SK-N-SH treated with all-trans-retinoic acid at 6 μM for 48 hours (cell line): ENCODE measurements around the gene FIGN.

Source experiments
- ATAC-seq: fragments of 200-7000 bp; cut with Tn5 transposase; 3 replicates; pipeline ENCODE4 v1.9.1; 2020; ENCODE audit warnings: mild to moderate bottlenecking, moderate library complexity
- BACH2 ChIP-seq: fragments of 250-450 bp; sonication (Bioruptor Pico); IDR thresholded peaks from 2 replicates; pipeline ENCODE4 v1.9.0; 2021; ENCODE audit warnings: mild to moderate bottlenecking, borderline replicate concordance
- CSDC2 ChIP-seq: fragments of 250-450 bp; sonication (Bioruptor Pico); IDR thresholded peaks from 2 replicates; pipeline ENCODE4 v1.5.0; 2020; ENCODE audit warnings: mild to moderate bottlenecking, moderate library complexity
- ISL1 ChIP-seq: fragments of 250-450 bp; sonication (Bioruptor Pico); IDR thresholded peaks from 2 replicates; pipeline ENCODE4 v2.1.2; 2022; ENCODE audit warnings: mild to moderate bottlenecking, moderate library complexity
- OSR1 ChIP-seq: fragments of 250-450 bp; sonication (Bioruptor Pico); IDR thresholded peaks from 2 replicates; pipeline ENCODE4 v1.8.0; 2022; ENCODE audit warnings: moderate library complexity, mild to moderate bottlenecking, inconsistent platforms
- PATZ1 ChIP-seq: fragments of 250-450 bp; sonication (Bioruptor Pico); IDR thresholded peaks from 2 replicates; pipeline ENCODE4 v1.8.0; 2020; ENCODE audit warnings: mild to moderate bottlenecking, moderate library complexity, borderline replicate concordance
- POU6F1 ChIP-seq: fragments of 250-450 bp; sonication (Bioruptor Pico); IDR thresholded peaks from 2 replicates; pipeline ENCODE4 v1.8.0; 2021; ENCODE audit warnings: low read depth, mild to moderate bottlenecking, moderate library complexity, borderline replicate concordance
- PPARA ChIP-seq: fragments of 250-450 bp; sonication (Bioruptor Pico); IDR thresholded peaks from 2 replicates; pipeline ENCODE4 v1.5.0; 2020; ENCODE audit warnings: mild to moderate bottlenecking, borderline replicate concordance
- SNAI2 ChIP-seq: fragments of 250-450 bp; sonication (Bioruptor Pico); IDR thresholded peaks from 2 replicates; pipeline ENCODE4 v1.5.0; 2020; ENCODE audit warnings: mild to moderate bottlenecking, moderate library complexity
- TCF4 ChIP-seq: fragments of 250-450 bp; sonication (Bioruptor Pico); IDR thresholded peaks from 2 replicates; pipeline ENCODE4 v1.8.0; 2021; ENCODE audit warnings: mild to moderate bottlenecking, moderate library complexity, borderline replicate concordance
- TOX ChIP-seq: fragments of 250-450 bp; sonication (Bioruptor Pico); IDR thresholded peaks from 2 replicates; pipeline ENCODE4 v1.8.0; 2021; ENCODE audit warnings: mild to moderate bottlenecking, moderate library complexity, borderline replicate concordance
- TSHZ2 ChIP-seq: fragments of 250-450 bp; sonication (Bioruptor Pico); IDR thresholded peaks from 2 replicates; pipeline ENCODE4 v1.5.0; 2020; ENCODE audit warnings: mild to moderate bottlenecking, moderate library complexity
- ZC3H10 ChIP-seq: fragments of 250-450 bp; sonication (Bioruptor Pico); IDR thresholded peaks from 2 replicates; pipeline ENCODE4 v1.5.1; 2021; ENCODE audit warnings: mild to moderate bottlenecking, moderate library complexity
- ZFP3 ChIP-seq: fragments of 250-450 bp; sonication (Bioruptor Pico); IDR thresholded peaks from 2 replicates; pipeline ENCODE4 v1.5.0; 2020; ENCODE audit warnings: mild to moderate bottlenecking, moderate library complexity
- ZFP30 ChIP-seq: fragments of 450-650 bp; formaldehyde crosslinking; IDR thresholded peaks from 2 replicates; pipeline ENCODE4 v1.5.0; 2022; ENCODE audit warnings: mild to moderate bottlenecking, moderate library complexity
- ZNF565 ChIP-seq: fragments of 450-650 bp; formaldehyde crosslinking; conservative IDR thresholded peaks from 2 replicates; pipeline ENCODE4 v1.5.0; 2020; ENCODE audit warnings: low read depth, mild to moderate bottlenecking, moderate library complexity
- ZNF70 ChIP-seq: fragments of 450-650 bp; formaldehyde crosslinking; IDR thresholded peaks from 2 replicates; pipeline ENCODE4 v1.5.0; 2020; ENCODE audit warnings: mild to moderate bottlenecking, moderate library complexity
- ZNF8 ChIP-seq: fragments of 450-650 bp; formaldehyde crosslinking; IDR thresholded peaks from 2 replicates; pipeline ENCODE4 v1.5.0; 2020; ENCODE audit warnings: mild to moderate bottlenecking, moderate library complexity
- TF ChIP-seq, protein P1 (sequence below): fragments of 250-450 bp; sonication (Bioruptor Pico); IDR thresholded peaks from 2 replicates; pipeline ENCODE4 v1.5.1; 2020; ENCODE audit warnings: low read depth, mild to moderate bottlenecking, moderate library complexity

The FIGN gene

DNA sequence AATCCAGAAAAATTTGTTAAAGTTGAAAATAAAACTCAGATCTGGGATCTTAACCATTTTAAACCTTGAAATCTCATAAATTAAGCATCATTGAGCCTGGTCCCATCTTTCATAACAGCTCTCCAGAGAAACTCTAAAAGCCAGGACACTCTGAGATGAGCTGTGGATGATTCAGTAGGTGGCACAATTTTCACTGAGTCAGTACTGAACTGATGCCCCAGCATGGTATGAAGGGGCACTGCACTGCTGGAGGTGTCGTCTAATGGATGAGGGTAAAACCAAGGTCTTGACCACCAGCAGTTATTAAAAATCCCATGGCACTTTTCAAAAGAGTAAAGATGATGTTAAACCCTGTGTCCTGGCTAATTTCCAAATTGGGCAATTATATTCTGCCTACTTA lies 170.6 kb downstream of the FIGN start:
- TF ChIP-seq ZFP3 (CRISPR knock-in tag) (no peak), TSHZ2 (CRISPR knock-in tag) (no peak), PPARA (CRISPR knock-in tag) (no peak), POU6F1 (CRISPR knock-in tag) (no peak), ZC3H10 (CRISPR knock-in tag) (no peak), CSDC2 (no peak), ZFP30 (CRISPR knock-in tag) (no peak), ISL1 (CRISPR knock-in tag) (no peak), ZNF8 (CRISPR knock-in tag) (no peak), TCF4 (CRISPR knock-in tag) (no peak), ZNF70 (CRISPR knock-in tag) (no peak), SNAI2 (CRISPR knock-in tag) (no peak)
- TF ChIP-seq, protein P1, sequence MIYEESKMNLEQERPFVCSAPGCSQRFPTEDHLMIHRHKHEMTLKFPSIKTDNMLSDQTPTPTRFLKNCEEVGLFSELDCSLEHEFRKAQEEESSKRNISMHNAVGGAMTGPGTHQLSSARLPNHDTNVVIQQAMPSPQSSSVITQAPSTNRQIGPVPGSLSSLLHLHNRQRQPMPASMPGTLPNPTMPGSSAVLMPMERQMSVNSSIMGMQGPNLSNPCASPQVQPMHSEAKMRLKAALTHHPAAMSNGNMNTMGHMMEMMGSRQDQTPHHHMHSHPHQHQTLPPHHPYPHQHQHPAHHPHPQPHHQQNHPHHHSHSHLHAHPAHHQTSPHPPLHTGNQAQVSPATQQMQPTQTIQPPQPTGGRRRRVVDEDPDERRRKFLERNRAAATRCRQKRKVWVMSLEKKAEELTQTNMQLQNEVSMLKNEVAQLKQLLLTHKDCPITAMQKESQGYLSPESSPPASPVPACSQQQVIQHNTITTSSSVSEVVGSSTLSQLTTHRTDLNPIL (CRISPR knock-in tag) = no peak
- TF ChIP-seq, all 23 proteins: peak for 0
- 0 out of 3 replicates have a peak, but pooled peaks have one; percentile 36 for ATAC-seq

DNA sequence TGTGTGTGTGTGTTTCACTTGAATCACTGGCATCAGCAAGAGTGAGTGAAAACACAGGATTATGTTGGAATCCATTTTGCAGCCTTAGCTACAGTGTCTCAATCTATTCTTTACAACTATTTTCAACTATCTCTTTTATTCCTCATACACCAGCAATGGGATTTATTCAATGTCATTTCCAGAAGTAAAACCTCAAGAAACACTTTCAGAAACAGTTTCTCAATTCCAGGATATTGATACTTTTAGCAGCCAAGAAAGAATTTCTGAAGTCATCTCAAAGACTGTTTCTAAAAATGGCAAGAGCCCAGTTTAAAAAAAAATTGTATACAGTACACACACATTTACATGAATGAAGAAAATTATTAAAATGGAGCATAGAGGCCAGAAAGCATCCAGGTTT lies 171.6 kb downstream of the FIGN start:
- TF ChIP-seq POU6F1 (CRISPR knock-in tag) (no peak), TSHZ2 (CRISPR knock-in tag) (no peak), PATZ1 (no peak), OSR1 (CRISPR knock-in tag) (no peak), TCF4 (CRISPR knock-in tag) (no peak), PPARA (CRISPR knock-in tag) (no peak)
- no peak for ATAC-seq

- no peak for ATAC-seq
- TF ChIP-seq BACH2 = no peak
- no peak for TF ChIP-seq PATZ1
- TF ChIP-seq ZNF565 (CRISPR knock-in tag) = no peak
- no peak for TF ChIP-seq ZNF70 (CRISPR knock-in tag)
- no peak for TF ChIP-seq TOX
- TF ChIP-seq ZFP30 (CRISPR knock-in tag) = no peak
- no peak for TF ChIP-seq TSHZ2 (CRISPR knock-in tag)
- TF ChIP-seq ZNF8 (CRISPR knock-in tag) = no peak
- no peak for TF ChIP-seq TCF4 (CRISPR knock-in tag)
Observed at GRCh38 chr2:163563336-163563735, 172.5 kb downstream of the FIGN start.
